Astrocyte of the cerebellum (primary cell): ENCODE measurements around the gene NINJ2.

ENCODE experiments used
- DNase-seq: peaks from one replicate; pipeline ENCODE4 v3.0.0-alpha.2; 2011; ENCODE audit warnings: low read depth
- H3K4me3 ChIP-seq: 2 replicates; pipeline ENCODE4 v1.5.1; 2011; ENCODE audit warnings: mild to moderate bottlenecking, low read depth, low read length, moderate library complexity
- CTCF ChIP-seq: IDR thresholded peaks from 2 replicates; pipeline ENCODE4 v1.5.1; 2012; ENCODE audit warnings: low read length, low read depth, moderate library complexity, mild to moderate bottlenecking; ENCODE audit errors: missing control alignments
- in situ Hi-C: cut with HindIII; loops from 2 replicates; pipeline ENCODE4 v1.10.0; 2017; ENCODE audit warnings: low sequenced_read_pairs

The NINJ2 gene

GRCh38 chr12:617304-617915 is 45.8 kb downstream of the NINJ2 start:
- no peak overlapping the region for H3K4me3 ChIP-seq
- in situ Hi-C loops, result no loop called here
- no peak for TF ChIP-seq CTCF
- DNase-seq, result no peak

GRCh38 chr12:615620-616019 is 47.6 kb downstream of the NINJ2 start:
- no peak for DNase-seq
- H3K4me3 ChIP-seq, result no peak overlapping the region
- in situ Hi-C loops, result no loop called here
- no peak for TF ChIP-seq CTCF

GRCh38 chr12:614411-614970 is 48.8 kb downstream of the NINJ2 start:
- peak; percentile 25 for TF ChIP-seq CTCF
- DNase-seq, result no peak
- in situ Hi-C loops, result no loop called here
- no peak overlapping the region for H3K4me3 ChIP-seq

- H3K4me3 ChIP-seq, result no peak overlapping the region
- no peak for DNase-seq
- no peak for TF ChIP-seq CTCF
- in situ Hi-C loops, result no loop called here
Observed at GRCh38 chr12:613996-614395, 49.2 kb downstream of the NINJ2 start.

- no peak overlapping the region for H3K4me3 ChIP-seq
- TF ChIP-seq CTCF, result no peak
- in situ Hi-C loops, result no loop called here
- no peak for DNase-seq
Observed at GRCh38 chr12:612886-613285, 50.4 kb downstream of the NINJ2 start.

- no peak for TF ChIP-seq CTCF
- DNase-seq, result no peak
- no peak overlapping the region for H3K4me3 ChIP-seq
- in situ Hi-C loops, result no loop called here
Observed at GRCh38 chr12:612293-612692, 51.0 kb downstream of the NINJ2 start.
